HG02759 (cell line): ENCODE measurements around the gene UBE4B.
"Not testable (repeated sequence)": the region's sequence is repeated elsewhere in the genome, so short reads cannot be mapped to it uniquely, and the experiment has no call there.

Source experiments
- ATAC-seq: cut with Tn5 transposase; IDR thresholded peaks from one replicate; pipeline ENCODE4 v1.9.1; 2021; ENCODE audit warnings: mild to moderate bottlenecking, moderate library complexity; ENCODE audit not compliant: unreplicated experiment

Gene UBE4B

GRCh38 chr1:10170239-10170574 is 137.4 kb downstream of the UBE4B start:
- ATAC-seq: no peak

DNA sequence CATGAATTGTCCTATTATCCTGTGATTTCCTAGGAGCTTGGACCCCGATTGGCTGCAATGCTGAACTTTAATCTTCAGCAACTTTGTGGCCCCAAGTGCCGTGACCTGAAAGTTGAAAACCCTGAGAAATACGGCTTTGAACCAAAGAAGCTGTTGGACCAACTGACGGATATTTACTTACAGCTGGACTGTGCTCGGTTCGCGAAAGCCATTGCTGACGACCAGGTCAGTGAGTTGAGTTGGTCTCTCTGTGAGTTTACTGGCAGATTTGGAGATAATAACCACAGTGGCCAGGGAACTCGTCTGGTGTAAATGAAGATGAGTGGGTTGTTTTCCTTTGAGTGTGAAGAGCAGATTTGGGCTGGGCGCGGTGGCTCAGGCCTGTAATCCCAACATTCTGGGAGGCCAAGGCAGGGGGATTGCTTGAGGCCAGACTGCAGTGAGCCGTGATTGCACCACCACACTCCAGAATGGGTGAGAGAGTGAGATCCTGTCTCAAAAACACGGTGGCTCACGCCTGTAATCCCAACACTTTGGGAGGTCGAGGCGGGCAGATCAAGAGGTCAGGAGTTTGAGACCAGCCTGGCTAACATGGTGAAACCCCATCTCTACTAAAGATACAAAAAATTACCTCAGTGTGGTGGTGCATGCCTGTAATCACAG is 138.5 kb downstream of the UBE4B start:
- ATAC-seq: no peak

DNA sequence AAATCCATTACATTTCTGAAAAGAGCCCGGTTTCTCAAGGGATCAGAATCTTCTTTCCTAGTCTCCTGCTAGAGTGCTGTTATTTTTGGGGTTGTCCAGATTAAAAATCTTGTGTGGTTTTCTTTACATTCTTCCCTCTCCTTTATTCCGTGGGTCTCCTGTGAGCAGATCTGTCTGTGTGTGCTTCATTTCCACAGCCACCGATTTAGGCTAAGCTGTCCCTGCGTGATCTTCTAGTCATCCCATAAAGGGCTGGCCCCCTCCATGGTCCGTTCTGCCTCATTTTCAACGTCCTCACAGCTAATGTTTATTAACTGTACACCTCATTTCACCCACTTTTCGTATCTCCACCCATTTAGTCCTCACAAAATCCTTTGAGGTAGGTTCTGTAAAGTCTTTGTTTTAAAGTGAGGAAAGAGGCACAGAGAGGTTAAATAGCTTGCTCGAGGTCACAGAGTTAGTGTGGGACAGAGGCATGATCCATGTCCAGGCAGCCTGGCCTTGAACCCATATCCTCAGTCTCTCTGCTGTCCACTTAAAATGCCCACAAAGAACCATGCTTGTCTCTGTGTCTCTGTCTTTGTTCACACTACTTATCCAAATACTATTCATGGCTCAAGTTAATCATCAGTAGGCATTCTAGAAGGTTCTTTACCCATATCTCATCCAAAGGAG is 139.4 kb downstream of the UBE4B start:
- ATAC-seq: no peak

- ATAC-seq: no peak
Measured at GRCh38 chr1:10173582-10173981, 140.8 kb downstream of the UBE4B start.

- no peak for ATAC-seq
Measured at GRCh38 chr1:10177876-10178275, 145.1 kb downstream of the UBE4B start.

- no peak for ATAC-seq
Measured at GRCh38 chr1:10178597-10179405, 146.0 kb downstream of the UBE4B start.

DNA sequence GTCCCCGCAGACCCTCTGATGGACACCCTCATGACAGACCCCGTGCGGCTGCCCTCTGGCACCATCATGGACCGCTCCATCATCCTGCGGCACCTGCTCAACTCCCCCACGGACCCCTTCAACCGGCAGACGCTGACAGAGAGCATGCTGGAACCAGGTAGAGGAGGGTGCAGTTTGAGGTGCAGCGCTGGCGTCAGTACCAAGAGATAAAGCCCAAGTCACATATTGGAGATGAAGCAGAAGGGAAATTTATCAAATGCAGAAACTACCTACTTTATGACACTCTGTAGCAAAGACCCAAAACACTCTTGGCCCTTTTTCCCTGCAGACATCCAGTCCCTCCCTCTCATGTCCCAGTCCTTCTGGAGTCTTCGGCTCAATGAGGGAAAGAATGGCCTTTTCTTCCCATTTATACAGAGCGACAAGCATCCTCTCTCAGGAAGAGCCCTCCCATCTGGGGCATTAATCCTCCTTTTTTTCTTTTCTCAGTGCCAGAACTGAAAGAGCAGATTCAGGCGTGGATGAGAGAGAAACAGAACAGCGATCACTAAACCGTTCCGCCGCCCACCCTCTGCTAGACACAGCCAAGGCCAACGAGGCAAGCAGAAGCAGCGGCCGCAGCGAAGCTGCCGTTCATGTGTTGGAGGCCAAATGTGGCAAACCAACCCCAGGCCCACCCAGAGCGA is 146.8 kb downstream of the UBE4B start:
- no peak for ATAC-seq

DNA sequence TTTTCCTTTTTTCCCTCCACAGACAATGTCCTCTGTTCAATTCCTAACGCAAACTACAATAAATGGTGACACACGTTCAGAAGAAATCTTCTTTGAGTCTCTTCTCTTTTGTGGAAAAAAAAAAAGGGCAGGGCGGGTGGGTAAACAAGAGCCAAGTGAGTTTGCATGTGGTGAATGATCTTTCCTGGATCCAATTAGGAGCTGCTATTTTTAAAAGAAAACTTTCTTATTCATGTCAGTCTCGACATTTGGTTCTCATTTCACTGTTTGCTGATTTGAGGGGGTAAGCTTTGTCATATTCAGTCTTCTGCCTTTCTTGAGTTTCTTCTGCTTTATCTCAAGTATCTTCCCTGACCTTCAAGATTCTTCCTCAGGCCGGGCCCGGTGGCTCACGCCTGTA is 148.4 kb downstream of the UBE4B start:
- ATAC-seq: no peak

DNA sequence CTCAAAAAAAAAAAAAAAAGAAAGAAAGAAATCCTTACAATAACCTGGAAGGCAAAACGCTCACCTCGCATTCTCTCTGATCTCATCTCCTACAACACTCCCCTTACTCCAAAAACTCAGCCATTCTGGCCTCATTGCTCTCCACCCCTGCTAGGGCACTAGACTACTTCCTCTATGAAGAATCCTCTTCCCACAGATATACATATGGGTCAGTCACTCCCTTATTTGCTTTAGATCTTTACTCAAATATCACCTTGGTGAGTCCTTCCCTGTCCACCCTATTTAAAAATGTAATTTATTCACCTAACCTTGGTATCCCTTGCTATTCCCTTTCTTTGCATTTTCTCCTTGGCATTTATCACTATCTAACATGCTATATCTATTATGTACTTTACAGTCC is 153.0 kb downstream of the UBE4B start:
- no peak for ATAC-seq

DNA sequence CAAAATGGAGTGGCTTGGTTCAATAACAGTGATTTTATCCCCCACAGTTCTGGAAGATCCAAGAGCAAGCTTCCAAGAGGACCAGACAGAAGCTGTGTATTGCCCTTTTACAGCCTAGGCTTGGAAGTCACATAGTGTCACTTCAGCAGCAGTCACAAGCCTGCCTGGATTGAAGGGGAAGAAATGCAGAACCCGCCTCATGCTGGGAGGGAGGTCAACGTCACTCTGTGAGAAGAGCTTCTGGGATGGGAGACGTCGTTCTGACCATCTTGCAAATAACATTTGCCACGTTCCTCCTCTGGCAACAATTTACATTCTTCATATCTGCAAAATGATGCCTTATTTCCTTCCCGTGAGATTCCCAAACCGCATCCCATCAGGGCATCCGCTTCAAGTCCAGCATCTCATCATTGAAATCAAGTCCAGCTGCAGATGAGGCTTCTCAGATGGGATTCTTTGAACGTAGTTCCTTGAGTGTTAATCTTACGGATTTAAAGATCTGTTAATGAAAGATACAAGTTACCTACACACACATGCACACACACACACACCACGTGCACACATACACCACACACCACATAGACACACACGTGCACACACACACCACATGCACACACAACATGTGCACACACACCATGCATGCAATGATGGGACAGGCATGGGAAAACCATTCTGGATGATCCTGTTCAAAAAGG is 153.7 kb downstream of the UBE4B start:
- no peak for ATAC-seq

DNA sequence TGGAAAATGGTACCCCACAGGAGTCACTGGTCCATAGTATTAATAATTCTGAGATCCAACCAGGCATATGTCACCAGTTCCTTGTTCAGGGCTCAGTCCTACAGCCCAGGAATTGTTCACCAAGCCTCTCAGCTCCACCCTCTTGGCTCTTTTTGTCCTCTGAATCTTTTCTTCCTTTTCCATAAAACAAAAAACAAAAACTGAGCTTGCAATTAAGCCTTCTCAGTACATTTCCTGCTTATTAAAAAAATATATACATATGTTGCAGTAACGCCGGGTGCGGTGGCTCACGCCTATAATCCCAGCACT is 154.2 kb downstream of the UBE4B start:
- ATAC-seq: no peak

- no peak for ATAC-seq
Measured at GRCh38 chr1:10188133-10188650, 155.4 kb downstream of the UBE4B start.

- ATAC-seq: no peak
Measured at GRCh38 chr1:10189659-10190058, 156.9 kb downstream of the UBE4B start.

DNA sequence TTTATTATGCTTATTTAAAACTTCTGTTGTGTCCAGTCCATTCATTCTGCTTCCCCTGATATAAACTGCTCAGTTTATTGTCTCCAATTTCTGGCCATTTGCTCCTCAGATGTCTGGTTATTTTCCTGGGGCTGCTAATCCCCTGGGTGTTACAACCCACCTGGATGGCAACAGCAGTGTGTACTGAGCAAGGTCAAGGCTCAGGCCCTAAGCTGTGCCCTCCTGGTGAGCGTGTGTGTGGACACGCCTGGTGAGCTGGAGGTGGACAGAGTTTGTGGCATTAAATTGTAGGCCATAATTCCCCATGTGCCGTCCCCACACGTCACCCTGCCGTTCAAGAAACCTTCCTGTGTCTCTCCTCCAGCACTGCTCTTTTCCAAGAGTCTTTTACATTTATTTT is 159.5 kb downstream of the UBE4B start:
- ATAC-seq: no peak

- ATAC-seq: no peak
Measured at GRCh38 chr1:10193288-10193687, 160.5 kb downstream of the UBE4B start.

- ATAC-seq: no peak
Measured at GRCh38 chr1:10195570-10195969, 162.8 kb downstream of the UBE4B start.

GRCh38 chr1:10196976-10197375 is 164.2 kb downstream of the UBE4B start:
- no peak for ATAC-seq

- ATAC-seq: no peak
Measured at GRCh38 chr1:10200620-10201019, 167.9 kb downstream of the UBE4B start.

GRCh38 chr1:10204003-10204642 is 171.4 kb downstream of the UBE4B start:
- no peak for ATAC-seq

GRCh38 chr1:10205206-10205605 is 172.4 kb downstream of the UBE4B start:
- not testable (repeated sequence) for ATAC-seq
